GM21447 (cell line): Measurements from ENCODE around the gene RAB17.

Experiments used
- ATAC-seq: cut with Tn5 transposase; IDR thresholded peaks from one replicate; pipeline ENCODE4 v1.9.1; 2021; ENCODE audit not compliant: unreplicated experiment

RAB17 gene

GRCh38 chr2:237581326-237581725 is 9.2 kb downstream of the RAB17 start:
- ATAC-seq, result no peak

GRCh38 chr2:237577956-237578870 is 12.3 kb downstream of the RAB17 start:
- no peak for ATAC-seq

- no peak for ATAC-seq
Observed at GRCh38 chr2:237577458-237577857, 13.1 kb downstream of the RAB17 start.

- no peak for ATAC-seq
Observed at GRCh38 chr2:237576974-237577373, 13.6 kb downstream of the RAB17 start.

GRCh38 chr2:237575869-237576862 is 14.4 kb downstream of the RAB17 start:
- no peak for ATAC-seq

- no peak for ATAC-seq
Observed at GRCh38 chr2:237574894-237575868, 15.4 kb downstream of the RAB17 start.

GRCh38 chr2:237574467-237574866 is 16.1 kb downstream of the RAB17 start:
- no peak for ATAC-seq

GRCh38 chr2:237573721-237574415 is 16.7 kb downstream of the RAB17 start:
- no peak for ATAC-seq

- no peak for ATAC-seq
Observed at GRCh38 chr2:237572742-237573101, 17.8 kb downstream of the RAB17 start.

GRCh38 chr2:237572021-237572741 is 18.4 kb downstream of the RAB17 start:
- ATAC-seq, result peak; percentile 89

- ATAC-seq, result no peak
Observed at GRCh38 chr2:237571551-237571950, 19.0 kb downstream of the RAB17 start.

- ATAC-seq, result no peak
Observed at GRCh38 chr2:237570776-237571335, 19.7 kb downstream of the RAB17 start.

GRCh38 chr2:237569896-237570295 is 20.6 kb downstream of the RAB17 start:
- no peak for ATAC-seq

- ATAC-seq, result no peak
Observed at GRCh38 chr2:237569041-237569440, 21.5 kb downstream of the RAB17 start.

- no peak for ATAC-seq
Observed at GRCh38 chr2:237568121-237568660, 22.3 kb downstream of the RAB17 start.

- no peak for ATAC-seq
Observed at GRCh38 chr2:237567276-237568029, 23.1 kb downstream of the RAB17 start.

- no peak for ATAC-seq
Observed at GRCh38 chr2:237566401-237567235, 23.9 kb downstream of the RAB17 start, which contains the start of gene PRLH. Gene PRLH (plus strand): TSS chr2:237566574. CDS start chr2:237566574, 0 bp downstream.
